MM.1S (cell line): ENCODE results near the gene CXCR5.

Experiments
- DNase-seq: peaks from one replicate; pipeline ENCODE4 v3.0.0-alpha.2; 2015
- H2AFZ ChIP-seq: fragments of 300-600 bp; sonication (generic); 2 replicates; pipeline ENCODE4 v1.6.0; 2016; ENCODE audit warnings: antibody characterized with exemption, low read length
- H3F3A ChIP-seq: fragments of 300-600 bp; sonication (generic); 2 replicates; pipeline ENCODE4 v1.6.1; 2016; ENCODE audit warnings: mild to moderate bottlenecking, antibody characterized with exemption, low read length, moderate library complexity, mixed read lengths; ENCODE audit not compliant: insufficient read depth
- H3K27ac ChIP-seq: fragments of 300-600 bp; sonication (generic); 2 replicates; pipeline ENCODE4 v1.5.1; 2016; ENCODE audit warnings: mild to moderate bottlenecking, low read length
- H3K27me3 ChIP-seq: fragments of 300-600 bp; sonication (generic); replicated peaks from 2 replicates; pipeline ENCODE4 v1.6.0; 2016; ENCODE audit warnings: low read length; ENCODE audit not compliant: insufficient read depth
- H3K36me3 ChIP-seq: fragments of 300-600 bp; sonication (generic); replicated peaks from 2 replicates; pipeline ENCODE4 v1.6.1; 2016; ENCODE audit warnings: mild to moderate bottlenecking, low read length, mixed read lengths; ENCODE audit not compliant: insufficient read depth
- H3K4me1 ChIP-seq: fragments of 300-600 bp; sonication (generic); 2 replicates; pipeline ENCODE4 v1.6.1; 2016; ENCODE audit warnings: low read length, mixed read lengths
- H3K4me2 ChIP-seq: fragments of 300-600 bp; sonication (generic); 2 replicates; pipeline ENCODE4 v1.6.0; 2016; ENCODE audit warnings: low read depth, low read length
- H3K4me3 ChIP-seq: fragments of 300-600 bp; sonication (generic); 2 replicates; pipeline ENCODE4 v1.5.1; 2016; ENCODE audit warnings: low read length, mixed read lengths
- H3K79me2 ChIP-seq: fragments of 300-600 bp; sonication (generic); 2 replicates; pipeline ENCODE4 v1.6.1; 2016; ENCODE audit warnings: mixed run types, low read length, mixed read lengths
- H3K9ac ChIP-seq: fragments of 300-600 bp; sonication (generic); 2 replicates; pipeline ENCODE4 v1.6.1; 2016; ENCODE audit warnings: low read length, mixed read lengths
- H3K9me2 ChIP-seq: fragments of 300-600 bp; sonication (generic); replicated peaks from 2 replicates; pipeline ENCODE4 v1.6.1; 2016; ENCODE audit warnings: mild to moderate bottlenecking, low read length, mixed read lengths; ENCODE audit not compliant: insufficient read depth
- H3K9me3 ChIP-seq: fragments of 300-600 bp; sonication (generic); replicated peaks from 2 replicates; pipeline ENCODE4 v1.6.1; 2016; ENCODE audit warnings: mild to moderate bottlenecking, low read length, mixed read lengths; ENCODE audit not compliant: insufficient read depth
- H4K20me1 ChIP-seq: fragments of 300-600 bp; sonication (generic); 2 replicates; pipeline ENCODE4 v1.6.1; 2016; ENCODE audit warnings: mild to moderate bottlenecking, low read length, moderate library complexity, mixed read lengths; ENCODE audit not compliant: insufficient read depth
- EZH2 ChIP-seq: fragments of 300-600 bp; sonication (generic); optimal IDR thresholded peaks from 2 replicates; pipeline ENCODE3; 2017; ENCODE audit warnings: low read depth, mild to moderate bottlenecking, antibody characterized with exemption, low read length, mixed read lengths
- EZH2phosphoT487 ChIP-seq: fragments of 300-600 bp; sonication (generic); IDR thresholded peaks from 2 replicates; pipeline ENCODE4 v1.6.1; 2018; ENCODE audit warnings: antibody characterized with exemption, low read length
- TF ChIP-seq, protein P1 (sequence below): fragments of 300-600 bp; sonication (generic); IDR thresholded peaks from 2 replicates; pipeline ENCODE4 v1.5.1; 2016; ENCODE audit warnings: antibody characterized with exemption, low read length, mixed read lengths

The CXCR5 gene

GRCh38 chr11:118868659-118869058 lies 15.0 kb upstream of the CXCR5 start:
- Histone ChIP-seq H3K79me2 (no peaks in the 10 kb centered on the region), H3K9me3 (no peaks in the 10 kb centered on the region), H3K4me1 (peaks cover 34% of the 10 kb centered on the region), H2AFZ (no peak overlapping the region), H3K27me3 (no peaks in the 10 kb centered on the region), H3K4me3 (no peak overlapping the region), H3K36me3 (no peaks in the 10 kb centered on the region), H3K4me2 (peak overlapping the region; percentile 29; the same call in 1 of the 2 replicates), H4K20me1 (no peaks in the 10 kb centered on the region), H3K9me2 (no peaks in the 10 kb centered on the region), H3K9ac (peak overlapping the region; percentile 51), H3K27ac (peak overlapping the region; percentile 100), H3F3A (peaks cover 51% of the 10 kb centered on the region)
- DNase-seq, result peak; percentile 89
- TF ChIP-seq EZH2 (no peak), EZH2phosphoT487 (no peak)
- TF ChIP-seq, protein P1, sequence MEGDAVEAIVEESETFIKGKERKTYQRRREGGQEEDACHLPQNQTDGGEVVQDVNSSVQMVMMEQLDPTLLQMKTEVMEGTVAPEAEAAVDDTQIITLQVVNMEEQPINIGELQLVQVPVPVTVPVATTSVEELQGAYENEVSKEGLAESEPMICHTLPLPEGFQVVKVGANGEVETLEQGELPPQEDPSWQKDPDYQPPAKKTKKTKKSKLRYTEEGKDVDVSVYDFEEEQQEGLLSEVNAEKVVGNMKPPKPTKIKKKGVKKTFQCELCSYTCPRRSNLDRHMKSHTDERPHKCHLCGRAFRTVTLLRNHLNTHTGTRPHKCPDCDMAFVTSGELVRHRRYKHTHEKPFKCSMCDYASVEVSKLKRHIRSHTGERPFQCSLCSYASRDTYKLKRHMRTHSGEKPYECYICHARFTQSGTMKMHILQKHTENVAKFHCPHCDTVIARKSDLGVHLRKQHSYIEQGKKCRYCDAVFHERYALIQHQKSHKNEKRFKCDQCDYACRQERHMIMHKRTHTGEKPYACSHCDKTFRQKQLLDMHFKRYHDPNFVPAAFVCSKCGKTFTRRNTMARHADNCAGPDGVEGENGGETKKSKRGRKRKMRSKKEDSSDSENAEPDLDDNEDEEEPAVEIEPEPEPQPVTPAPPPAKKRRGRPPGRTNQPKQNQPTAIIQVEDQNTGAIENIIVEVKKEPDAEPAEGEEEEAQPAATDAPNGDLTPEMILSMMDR, result no peak

DNA sequence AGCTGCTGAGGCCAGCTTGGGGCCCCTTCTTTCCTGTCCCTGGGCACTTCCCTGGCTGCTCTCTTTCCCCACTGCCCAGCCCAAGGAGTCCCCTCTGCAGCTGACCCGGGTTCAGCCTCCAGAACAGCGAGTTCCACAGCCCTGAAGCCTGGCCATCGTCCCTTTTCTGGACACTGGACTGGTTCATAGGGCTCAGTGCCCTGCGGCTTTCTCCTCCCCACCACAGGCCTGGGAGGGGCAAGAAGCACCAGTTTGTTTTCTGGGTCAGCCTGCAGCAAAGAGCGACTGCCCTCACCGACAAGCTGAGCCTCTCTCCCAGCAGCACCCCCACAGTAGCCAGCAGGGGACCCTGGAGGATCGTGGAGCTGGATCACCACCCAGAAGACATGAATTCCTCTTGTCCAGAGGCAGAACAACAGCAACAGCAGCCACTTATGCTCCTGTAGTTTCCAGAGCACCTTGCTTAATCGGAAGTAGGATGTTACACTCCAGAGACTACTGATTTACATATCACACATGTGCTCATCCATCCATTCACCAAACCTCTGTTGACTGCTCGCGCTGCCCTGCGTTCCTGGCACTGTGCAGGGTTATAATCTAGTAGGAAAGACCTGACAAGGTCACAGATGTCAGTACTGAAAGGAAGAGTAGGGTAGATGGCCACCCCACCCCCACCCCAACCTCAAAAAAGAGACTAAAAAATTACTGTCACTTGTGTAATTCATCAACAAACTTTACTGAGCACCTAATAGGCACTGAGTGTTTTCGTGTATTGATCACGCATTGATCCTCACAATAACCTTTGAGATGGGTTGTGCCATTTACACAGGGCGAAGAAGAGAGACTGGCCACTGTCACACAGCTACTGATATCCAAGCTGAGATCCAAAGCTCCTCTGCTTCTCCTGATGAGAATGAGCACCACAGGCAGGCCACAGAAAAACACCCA lies 13.0 kb upstream of the CXCR5 start:
- no peaks in the 10 kb centered on the region for H3K9me2 ChIP-seq
- TF ChIP-seq EZH2 (no peak), EZH2phosphoT487 (no peak)
- TF ChIP-seq, protein P1, result no peak
- peak overlapping the region; percentile 100 for H3K27ac ChIP-seq
- H3K27me3 ChIP-seq, result no peaks in the 10 kb centered on the region
- no peaks in the 10 kb centered on the region for H3K36me3 ChIP-seq
- peak overlapping the region; percentile 55 for H3K4me3 ChIP-seq
- no peaks in the 10 kb centered on the region for H4K20me1 ChIP-seq
- H3K9ac ChIP-seq, result peak overlapping the region; percentile 97
- peak overlapping the region; percentile 9; the same call in 1 of the 2 replicates for H2AFZ ChIP-seq
- H3F3A ChIP-seq, result peaks cover 51% of the 10 kb centered on the region
- H3K79me2 ChIP-seq, result no peaks in the 10 kb centered on the region
- H3K9me3 ChIP-seq, result no peaks in the 10 kb centered on the region
- peak overlapping the region; percentile 91 for H3K4me2 ChIP-seq
- DNase-seq, result peak; percentile 83
- peaks cover 34% of the 10 kb centered on the region for H3K4me1 ChIP-seq

DNA sequence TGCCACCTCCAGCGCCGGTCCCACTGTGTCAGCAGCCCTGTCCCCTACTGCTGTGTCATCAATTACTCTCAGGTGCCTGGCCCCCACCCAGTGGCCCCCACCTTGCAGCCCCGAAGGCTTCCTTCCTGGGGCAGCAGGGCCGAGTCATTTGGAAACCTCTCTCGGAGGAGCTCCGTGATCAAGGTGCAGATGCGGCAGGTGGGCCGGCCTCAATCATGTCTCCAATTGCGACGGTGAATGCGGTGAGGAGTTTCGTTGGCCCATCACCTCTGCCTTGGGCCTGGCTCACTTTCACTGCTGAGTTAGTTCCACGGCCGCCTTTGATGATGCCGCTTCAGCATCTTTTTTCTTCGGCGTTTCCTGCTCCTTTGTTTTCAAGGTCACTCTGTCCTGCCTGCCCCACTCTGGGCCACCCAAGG lies 11.3 kb upstream of the CXCR5 start:
- Histone ChIP-seq H3K36me3 (no peaks in the 10 kb centered on the region), H3K27me3 (no peaks in the 10 kb centered on the region), H3K79me2 (no peaks in the 10 kb centered on the region), H3K9ac (peak overlapping the region; percentile 61), H3K4me1 (peaks cover 31% of the 10 kb centered on the region), H3K9me2 (no peaks in the 10 kb centered on the region), H3F3A (peaks cover 45% of the 10 kb centered on the region), H3K27ac (peak overlapping the region; percentile 92), H2AFZ (peak overlapping the region; percentile 30; the same call in 1 of the 2 replicates), H3K9me3 (no peaks in the 10 kb centered on the region), H4K20me1 (no peaks in the 10 kb centered on the region), H3K4me3 (peak overlapping the region; percentile 13; the same call in 1 of the 2 replicates), H3K4me2 (peak overlapping the region; percentile 71)
- TF ChIP-seq, protein P1, result no peak
- TF ChIP-seq EZH2phosphoT487 (no peak), EZH2 (no peak)
- DNase-seq, result peak; percentile 99
